Esophagus muscularis mucosa (tissue), 3 donors: ENCODE measurements around the gene CMTM4.

Experiments
- POLR2AphosphoS5 ChIP-seq, 2 donors: sonication (generic); formaldehyde crosslinking; IDR thresholded peaks; one replicate each; pipeline ENCODE4 v1.6.1; 2017; ENCODE audit warnings: antibody characterized with exemption in 2 of 2
- TF ChIP-seq, protein P1 (sequence below), 3 experiments: fragments of 200-600 bp in 2 of 3; fragments of 450-650 bp in 1 of 3; sonication (generic) in 2 of 3; IDR thresholded peaks; one replicate each; pipeline ENCODE4 v1.5.1; 2017 to 2019; ENCODE audit warnings: antibody characterized with exemption in 3 of 3, mild to moderate bottlenecking in 2 of 3, moderate library complexity in 1 of 3

DNA sequence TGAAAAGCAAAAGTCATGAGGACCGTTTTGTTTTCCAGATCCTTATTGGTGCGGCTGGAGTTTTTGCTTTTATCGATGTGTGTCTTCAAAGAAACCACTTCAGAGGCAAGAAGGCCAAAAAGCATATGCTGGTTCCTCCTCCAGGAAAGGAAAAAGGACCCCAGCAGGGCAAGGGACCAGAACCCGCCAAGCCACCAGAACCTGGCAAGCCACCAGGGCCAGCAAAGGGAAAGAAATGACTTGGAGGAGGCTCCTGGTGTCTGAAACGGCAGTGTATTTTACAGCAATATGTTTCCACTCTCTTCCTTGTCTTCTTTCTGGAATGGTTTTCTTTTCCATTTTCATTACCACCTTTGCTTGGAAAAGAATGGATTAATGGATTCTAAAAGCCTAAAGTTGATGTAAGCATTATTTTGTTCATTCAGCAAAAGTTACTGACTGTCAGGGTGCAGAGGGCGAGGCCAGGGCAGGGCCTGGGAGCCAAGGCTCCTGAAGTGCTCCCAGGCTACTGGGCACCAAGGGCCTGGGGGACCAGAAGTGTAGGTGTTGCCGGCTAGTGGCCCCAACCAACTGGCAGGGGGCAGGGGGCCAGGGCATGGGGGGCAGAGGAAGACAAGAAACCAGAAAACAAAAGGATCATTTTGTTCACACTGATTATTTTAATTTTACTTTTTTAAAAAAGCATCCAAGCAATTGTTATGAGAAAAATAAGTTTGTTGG, 108.5 kb downstream of the CMTM4 start:
- no peak for TF ChIP-seq POLR2AphosphoS5 (IDR thresholded peaks at IDR 0.05)
- TF ChIP-seq, protein P1, sequence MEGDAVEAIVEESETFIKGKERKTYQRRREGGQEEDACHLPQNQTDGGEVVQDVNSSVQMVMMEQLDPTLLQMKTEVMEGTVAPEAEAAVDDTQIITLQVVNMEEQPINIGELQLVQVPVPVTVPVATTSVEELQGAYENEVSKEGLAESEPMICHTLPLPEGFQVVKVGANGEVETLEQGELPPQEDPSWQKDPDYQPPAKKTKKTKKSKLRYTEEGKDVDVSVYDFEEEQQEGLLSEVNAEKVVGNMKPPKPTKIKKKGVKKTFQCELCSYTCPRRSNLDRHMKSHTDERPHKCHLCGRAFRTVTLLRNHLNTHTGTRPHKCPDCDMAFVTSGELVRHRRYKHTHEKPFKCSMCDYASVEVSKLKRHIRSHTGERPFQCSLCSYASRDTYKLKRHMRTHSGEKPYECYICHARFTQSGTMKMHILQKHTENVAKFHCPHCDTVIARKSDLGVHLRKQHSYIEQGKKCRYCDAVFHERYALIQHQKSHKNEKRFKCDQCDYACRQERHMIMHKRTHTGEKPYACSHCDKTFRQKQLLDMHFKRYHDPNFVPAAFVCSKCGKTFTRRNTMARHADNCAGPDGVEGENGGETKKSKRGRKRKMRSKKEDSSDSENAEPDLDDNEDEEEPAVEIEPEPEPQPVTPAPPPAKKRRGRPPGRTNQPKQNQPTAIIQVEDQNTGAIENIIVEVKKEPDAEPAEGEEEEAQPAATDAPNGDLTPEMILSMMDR (IDR thresholded peaks at IDR 0.05): no peak
